Measurements from ENCODE around the gene C1orf21.

C1orf21 gene

DNA sequence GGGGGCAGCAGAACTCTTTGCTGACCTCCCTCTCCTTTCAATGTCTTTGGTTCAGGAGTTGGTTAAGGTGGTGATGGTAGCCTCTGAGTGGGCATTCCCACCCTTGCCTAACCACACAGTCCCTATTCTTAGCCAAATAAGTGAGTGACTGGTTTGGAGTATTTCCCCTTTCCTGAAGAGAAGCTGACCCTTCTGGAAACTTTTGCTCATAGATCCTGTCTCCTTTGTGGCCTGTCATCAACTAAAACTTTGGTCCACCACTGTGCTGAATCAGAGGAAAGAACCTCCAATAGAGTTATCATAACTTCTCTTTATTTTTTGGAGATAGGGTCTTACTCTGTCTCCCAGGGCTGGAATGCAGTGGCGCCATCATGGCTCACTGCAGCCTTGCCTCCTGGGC lies 31.1 kb downstream of the C1orf21 start:
- no peaks in the 10 kb centered on the region for H3K27me3 ChIP-seq (ENCODE audit: control insufficient read depth, insufficient read depth, low read length)
- no peak overlapping the region for H2AFZ ChIP-seq
- no peak overlapping the region for H3K4me3 ChIP-seq (ENCODE audit: low read depth, low read length)
- H3K4me2 ChIP-seq (ENCODE audit: low read length): no peak overlapping the region
- H3K9ac ChIP-seq: no peak overlapping the region
- H3K27ac ChIP-seq: no peak overlapping the region
- TF ChIP-seq, protein P1, sequence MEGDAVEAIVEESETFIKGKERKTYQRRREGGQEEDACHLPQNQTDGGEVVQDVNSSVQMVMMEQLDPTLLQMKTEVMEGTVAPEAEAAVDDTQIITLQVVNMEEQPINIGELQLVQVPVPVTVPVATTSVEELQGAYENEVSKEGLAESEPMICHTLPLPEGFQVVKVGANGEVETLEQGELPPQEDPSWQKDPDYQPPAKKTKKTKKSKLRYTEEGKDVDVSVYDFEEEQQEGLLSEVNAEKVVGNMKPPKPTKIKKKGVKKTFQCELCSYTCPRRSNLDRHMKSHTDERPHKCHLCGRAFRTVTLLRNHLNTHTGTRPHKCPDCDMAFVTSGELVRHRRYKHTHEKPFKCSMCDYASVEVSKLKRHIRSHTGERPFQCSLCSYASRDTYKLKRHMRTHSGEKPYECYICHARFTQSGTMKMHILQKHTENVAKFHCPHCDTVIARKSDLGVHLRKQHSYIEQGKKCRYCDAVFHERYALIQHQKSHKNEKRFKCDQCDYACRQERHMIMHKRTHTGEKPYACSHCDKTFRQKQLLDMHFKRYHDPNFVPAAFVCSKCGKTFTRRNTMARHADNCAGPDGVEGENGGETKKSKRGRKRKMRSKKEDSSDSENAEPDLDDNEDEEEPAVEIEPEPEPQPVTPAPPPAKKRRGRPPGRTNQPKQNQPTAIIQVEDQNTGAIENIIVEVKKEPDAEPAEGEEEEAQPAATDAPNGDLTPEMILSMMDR (IDR thresholded peaks at IDR 0.05): no peak
- H3K36me3 ChIP-seq (ENCODE audit: control insufficient read depth, insufficient read depth, low read length): no peaks in the 10 kb centered on the region
- H3K4me1 ChIP-seq: no peaks in the 10 kb centered on the region
- no peaks in the 10 kb centered on the region for H3K9me3 ChIP-seq (ENCODE audit: control insufficient read depth, low read length)
- H3K79me2 ChIP-seq: no peaks in the 10 kb centered on the region

DNA sequence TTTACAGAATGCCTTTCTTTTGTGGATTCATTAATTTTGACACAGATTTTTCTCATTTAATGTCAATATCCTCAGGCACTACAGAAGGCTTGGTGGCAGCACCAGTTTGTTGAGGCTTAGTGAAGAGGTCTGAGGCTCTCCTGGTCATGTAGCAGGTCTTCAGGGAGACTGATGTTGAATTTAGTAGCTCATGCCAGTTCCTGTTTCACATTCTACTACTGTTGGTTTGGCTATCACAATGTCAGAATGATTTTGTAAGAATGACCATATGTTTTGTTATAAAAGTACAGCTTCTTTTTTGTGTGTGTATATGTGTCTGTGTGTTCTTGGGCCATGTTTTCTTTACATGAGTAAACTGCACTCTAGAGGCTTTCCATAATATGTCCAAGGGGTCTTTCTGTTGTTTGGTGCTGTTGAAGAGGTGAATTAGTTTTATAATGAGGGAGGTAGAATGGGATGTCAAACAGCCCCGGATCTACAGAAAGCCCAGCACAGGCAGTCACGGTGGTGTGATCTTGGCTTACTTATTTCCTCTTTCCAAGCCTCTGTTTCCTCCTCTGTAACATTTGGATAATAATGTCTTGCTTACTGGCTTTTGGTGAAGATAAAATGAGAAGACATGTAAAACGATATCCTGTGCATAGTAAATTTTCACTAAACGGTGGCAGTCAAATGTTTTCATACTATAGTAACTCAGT lies 32.0 kb downstream of the C1orf21 start:
- Histone ChIP-seq H3K27ac (no peak overlapping the region), H3K36me3 (ENCODE audit: control insufficient read depth, insufficient read depth, low read length) (no peaks in the 10 kb centered on the region)

GRCh38 chr1:184419350-184420161 lies 32.7 kb downstream of the C1orf21 start:
- Histone ChIP-seq H3K4me1 (no peaks in the 10 kb centered on the region), H3K9me3 (ENCODE audit: control insufficient read depth, low read length) (no peaks in the 10 kb centered on the region), H2AFZ (no peak overlapping the region), H3K4me3 (ENCODE audit: low read depth, low read length) (no peak overlapping the region), H3K79me2 (no peaks in the 10 kb centered on the region), H3K4me2 (ENCODE audit: low read length) (no peak overlapping the region), H3K27me3 (ENCODE audit: control insufficient read depth, insufficient read depth, low read length) (no peaks in the 10 kb centered on the region), H3K36me3 (ENCODE audit: control insufficient read depth, insufficient read depth, low read length) (no peaks in the 10 kb centered on the region), H3K9ac (no peak overlapping the region), H3K27ac (no peak overlapping the region)
- TF ChIP-seq, protein P1 (IDR thresholded peaks at IDR 0.05): no peak

More for the DNA sequence above, 32.0 kb downstream of the C1orf21 start:
- Histone ChIP-seq H3K9me3 (ENCODE audit: control insufficient read depth, low read length) (no peaks in the 10 kb centered on the region), H3K9ac (no peak overlapping the region), H2AFZ (no peak overlapping the region), H3K4me1 (no peaks in the 10 kb centered on the region), H3K4me3 (ENCODE audit: low read depth, low read length) (no peak overlapping the region), H3K4me2 (ENCODE audit: low read length) (no peak overlapping the region), H3K27me3 (ENCODE audit: control insufficient read depth, insufficient read depth, low read length) (no peaks in the 10 kb centered on the region), H3K79me2 (no peaks in the 10 kb centered on the region)
- TF ChIP-seq, protein P1 (IDR thresholded peaks at IDR 0.05): no peak

GRCh38 chr1:184422490-184423233 lies 35.8 kb downstream of the C1orf21 start:
- Histone ChIP-seq H3K4me3 (ENCODE audit: low read depth, low read length) (no peak overlapping the region), H2AFZ (no peak overlapping the region), H3K79me2 (no peaks in the 10 kb centered on the region), H3K9me3 (ENCODE audit: control insufficient read depth, low read length) (no peaks in the 10 kb centered on the region), H3K4me2 (ENCODE audit: low read length) (no peak overlapping the region), H3K27me3 (ENCODE audit: control insufficient read depth, insufficient read depth, low read length) (no peaks in the 10 kb centered on the region), H3K27ac (no peak overlapping the region), H3K4me1 (no peaks in the 10 kb centered on the region), H3K36me3 (ENCODE audit: control insufficient read depth, insufficient read depth, low read length) (no peaks in the 10 kb centered on the region), H3K9ac (no peak overlapping the region)
- TF ChIP-seq, protein P1 (IDR thresholded peaks at IDR 0.05): no peak

Measured in parathyroid adenoma (tissue), 2 donors.